HG02678 (cell line): ENCODE data around the gene VBP1.
"Not testable (repeated sequence)": the region's sequence is repeated elsewhere in the genome, so short reads cannot be mapped to it uniquely, and the experiment has no call there.

Source experiments
- ATAC-seq: cut with Tn5 transposase; IDR thresholded peaks from one replicate; pipeline ENCODE4 v1.9.1; 2021; ENCODE audit warnings: mild to moderate bottlenecking, moderate library complexity; ENCODE audit not compliant: unreplicated experiment

VBP1 gene, protein sequence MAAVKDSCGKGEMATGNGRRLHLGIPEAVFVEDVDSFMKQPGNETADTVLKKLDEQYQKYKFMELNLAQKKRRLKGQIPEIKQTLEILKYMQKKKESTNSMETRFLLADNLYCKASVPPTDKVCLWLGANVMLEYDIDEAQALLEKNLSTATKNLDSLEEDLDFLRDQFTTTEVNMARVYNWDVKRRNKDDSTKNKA

DNA sequence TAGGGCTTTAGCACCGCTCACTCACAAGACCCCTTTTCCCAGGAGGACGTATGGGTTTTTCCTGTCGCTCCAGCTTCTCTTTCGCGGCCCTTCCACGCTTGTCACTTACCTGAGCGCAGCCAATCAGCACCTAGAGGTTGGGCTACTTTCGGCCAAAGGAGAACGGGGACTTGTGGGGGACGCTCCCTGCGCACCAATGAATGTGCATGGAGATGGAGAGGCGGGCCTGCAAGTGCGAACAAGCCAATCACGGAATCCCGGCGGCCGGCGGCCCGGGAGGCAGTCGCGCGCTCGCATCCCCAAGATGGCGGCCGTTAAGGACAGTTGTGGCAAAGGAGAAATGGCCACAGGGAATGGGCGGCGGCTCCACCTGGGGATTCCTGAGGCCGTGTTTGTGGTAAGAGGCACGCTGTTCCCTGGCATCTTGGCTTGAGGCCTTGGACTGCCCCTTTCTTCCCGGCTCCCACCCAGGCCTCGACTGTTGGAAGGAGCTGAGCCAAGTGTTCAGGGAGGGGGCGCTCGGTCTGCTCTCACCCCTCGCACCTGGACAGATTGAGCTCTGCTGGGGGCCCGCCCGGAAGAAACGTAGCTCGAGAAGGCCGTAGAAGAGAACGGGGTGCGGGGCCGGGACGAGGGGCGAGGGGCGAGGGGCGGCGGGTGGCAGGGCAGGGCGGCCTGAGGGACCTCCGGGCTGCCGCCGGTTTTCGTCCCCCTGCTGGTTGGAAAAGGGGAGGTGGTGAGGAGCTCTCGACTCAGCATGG lies at the start of gene VBP1:
Gene VBP1, plus strand, starts transcription at position 282 of the 761 bp plus-strand sequence. Its CDS starts 23 bp downstream, at position 305.
- peak; percentile 97 for ATAC-seq

DNA sequence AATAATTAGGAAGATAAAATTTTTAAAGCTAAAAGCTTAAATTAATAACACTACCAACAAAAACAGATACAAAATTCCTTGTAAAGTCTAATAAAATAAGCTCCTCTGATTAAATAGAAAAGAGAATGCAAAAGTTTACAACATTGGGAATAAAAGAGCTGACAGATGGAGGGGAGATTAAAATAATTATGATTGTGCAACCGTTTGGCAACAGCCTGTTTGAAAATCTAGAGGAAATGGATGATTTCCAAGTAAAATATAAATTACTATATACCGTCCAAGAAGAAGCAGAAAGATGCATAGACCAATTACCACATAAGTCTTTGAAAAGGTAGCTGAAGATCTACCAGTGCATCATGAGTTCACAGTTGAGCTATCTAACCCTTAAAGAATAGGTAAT lies 46.4 kb upstream of the VBP1 start:
- no peak for ATAC-seq

DNA sequence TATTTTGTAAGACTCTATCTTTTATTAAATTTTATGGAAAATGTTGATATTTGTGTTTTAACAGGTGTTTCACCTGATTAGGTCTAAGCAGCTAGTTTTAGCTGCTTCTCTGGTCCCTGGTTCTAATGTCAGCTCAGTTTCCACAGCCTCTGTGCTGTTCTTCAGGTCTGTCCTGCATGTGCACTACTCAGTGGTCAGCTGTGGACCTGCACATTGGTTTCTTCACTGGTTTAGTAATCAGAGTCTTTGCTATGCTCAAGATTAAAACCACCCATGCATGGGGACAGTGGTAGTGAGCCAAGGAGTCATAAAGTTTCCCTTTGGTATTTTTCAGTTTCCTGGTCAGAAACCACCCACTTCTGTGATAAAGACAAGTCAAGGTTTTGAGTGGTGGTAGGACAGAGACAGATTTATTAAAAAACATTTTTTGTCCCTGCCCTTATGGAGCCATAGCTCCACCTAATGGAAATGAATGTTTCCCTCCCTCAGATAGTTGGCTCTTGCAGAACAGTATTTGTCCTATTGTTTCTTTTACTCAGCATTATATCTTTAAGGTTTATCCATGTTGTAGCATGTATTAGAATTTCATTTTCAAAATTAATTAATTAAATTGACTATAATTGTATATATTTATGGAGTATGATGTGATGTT lies 36.8 kb upstream of the VBP1 start:
- ATAC-seq = no peak

DNA sequence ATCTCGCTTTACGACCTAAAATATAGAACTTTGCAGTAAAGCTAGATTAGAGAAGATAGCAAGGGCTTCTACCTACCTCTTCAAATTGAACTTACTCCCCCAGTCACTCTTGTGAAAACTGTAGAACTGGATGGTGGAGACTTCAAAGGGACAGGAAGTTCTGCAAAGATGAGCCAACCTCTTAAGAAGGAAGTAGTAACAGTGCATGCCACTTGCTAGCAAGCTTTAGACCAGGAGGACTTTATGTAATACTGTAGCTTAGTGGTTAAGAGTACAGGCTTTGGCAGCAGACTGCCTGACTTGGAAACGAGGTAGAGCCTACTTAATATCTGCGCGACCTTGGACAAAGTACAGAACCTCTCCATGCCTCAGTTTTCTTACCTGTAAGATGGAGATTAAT lies 27.5 kb upstream of the VBP1 start:
- ATAC-seq = no peak

DNA sequence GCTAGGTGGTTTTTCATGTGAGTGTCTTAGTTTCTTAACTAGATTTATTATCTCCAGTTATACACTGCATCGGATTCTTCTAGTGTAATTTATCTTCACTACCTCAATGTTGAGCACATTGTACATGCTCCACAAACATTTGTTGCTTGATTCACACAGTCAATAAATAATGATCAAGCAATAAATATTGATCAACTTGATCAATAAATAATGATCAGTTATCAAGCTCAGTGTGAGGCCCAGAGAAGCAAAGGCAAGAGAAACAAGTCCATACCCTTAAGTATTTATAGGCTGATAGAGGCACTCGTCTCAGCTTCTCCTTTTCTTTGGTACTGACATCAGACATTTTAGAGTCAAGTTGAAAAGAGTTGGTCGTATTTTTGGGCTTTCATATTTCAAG lies 5.1 kb upstream of the VBP1 start:
- ATAC-seq = no peak

DNA sequence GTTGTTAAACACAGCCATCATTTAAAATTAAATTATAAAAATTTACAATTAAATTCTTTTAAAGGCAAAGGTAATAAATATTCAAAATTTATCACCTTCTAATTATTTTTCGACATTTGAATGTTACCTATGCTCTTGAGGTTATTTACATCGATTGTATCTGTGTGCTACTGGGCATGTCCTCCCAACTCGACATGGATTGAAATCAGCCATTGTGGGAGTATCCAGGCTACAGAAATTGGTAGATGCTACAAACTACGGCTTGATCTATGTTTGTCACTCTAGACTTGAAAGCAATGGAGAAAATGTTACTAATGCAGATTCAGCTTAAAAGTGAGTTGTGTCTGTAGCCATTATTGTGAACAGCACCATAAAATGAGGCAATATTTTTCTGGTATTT lies 2.5 kb upstream of the VBP1 start:
- ATAC-seq = no peak

DNA sequence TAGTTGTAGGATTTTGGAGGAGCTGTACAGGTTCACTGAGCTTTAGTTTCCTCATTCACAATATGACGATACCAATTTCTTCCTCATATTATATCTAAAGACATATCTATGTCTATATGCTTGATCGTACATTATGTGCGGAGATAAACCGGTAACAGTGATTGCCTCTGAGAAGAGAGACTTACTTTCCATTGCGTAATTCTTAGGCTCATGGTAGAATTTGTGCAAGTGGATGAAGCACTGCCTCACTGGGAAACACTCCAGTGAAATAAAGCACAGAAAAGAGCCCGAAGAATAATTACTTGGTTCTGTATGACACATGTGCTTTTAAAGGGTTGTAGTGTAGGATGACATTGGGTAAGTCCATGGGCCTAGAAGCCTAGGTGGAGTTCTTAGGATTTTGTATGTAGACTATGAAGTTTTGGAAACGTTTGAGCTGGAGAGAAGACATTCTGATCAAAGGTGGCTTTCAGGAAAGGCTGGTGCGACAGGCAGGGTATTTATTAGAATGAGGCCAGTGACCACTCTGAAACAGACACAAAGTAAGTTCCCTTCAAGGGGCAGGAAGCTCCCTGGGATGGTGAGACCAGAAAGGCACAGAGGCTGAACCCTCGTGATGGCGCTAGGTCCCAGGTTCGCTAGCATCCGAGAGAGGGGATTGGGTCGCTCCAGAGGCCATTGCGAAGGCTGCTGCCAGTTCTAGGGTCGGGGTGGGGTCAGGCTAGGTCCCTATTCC lies 649 bp upstream of the VBP1 start:
- ATAC-seq = peak; percentile 40

DNA sequence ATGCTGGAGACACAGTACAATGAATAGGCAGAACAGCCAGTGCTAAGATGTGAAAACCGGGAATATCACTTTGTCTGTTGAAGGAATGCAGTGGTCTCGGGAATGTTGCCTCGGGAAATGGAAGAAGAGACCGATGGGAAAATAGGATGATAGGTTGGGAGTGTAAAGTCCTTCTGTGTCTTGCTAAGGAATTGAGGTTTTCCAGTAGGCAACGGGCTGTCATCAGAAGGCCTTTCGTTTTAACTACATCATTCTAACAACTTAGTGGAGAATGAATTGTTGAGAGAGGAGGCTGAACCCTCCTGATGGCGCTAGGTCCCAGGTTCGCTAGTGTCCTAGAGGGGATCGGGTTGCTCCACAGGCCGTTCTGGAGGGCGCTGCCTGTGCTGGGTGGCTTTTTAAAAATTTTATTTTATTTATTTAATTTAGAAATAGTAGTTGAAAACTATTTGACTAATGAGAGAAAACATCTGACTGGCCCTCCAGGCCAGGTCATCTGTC lies 730 bp downstream of the VBP1 start:
- no peak for ATAC-seq

DNA sequence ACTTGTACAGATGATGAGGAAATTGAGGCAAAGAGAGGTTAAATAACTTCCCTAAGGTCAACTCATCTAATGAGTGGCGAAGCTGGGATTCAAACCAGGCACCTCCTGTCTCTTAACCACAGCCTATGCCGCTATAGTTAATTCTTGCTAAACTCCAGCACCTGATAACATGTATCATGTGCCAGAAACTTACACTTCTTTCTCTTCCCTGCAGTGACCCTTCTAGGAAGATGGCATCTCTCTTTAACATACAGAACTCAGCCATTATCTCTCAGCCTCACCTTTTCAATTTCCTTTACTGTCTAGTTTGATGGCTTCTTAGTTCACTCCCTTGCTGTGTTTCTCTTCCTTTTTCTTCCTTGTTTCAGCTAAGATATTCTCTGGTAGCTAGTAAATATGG lies 2.5 kb downstream of the VBP1 start:
- ATAC-seq = no peak

DNA sequence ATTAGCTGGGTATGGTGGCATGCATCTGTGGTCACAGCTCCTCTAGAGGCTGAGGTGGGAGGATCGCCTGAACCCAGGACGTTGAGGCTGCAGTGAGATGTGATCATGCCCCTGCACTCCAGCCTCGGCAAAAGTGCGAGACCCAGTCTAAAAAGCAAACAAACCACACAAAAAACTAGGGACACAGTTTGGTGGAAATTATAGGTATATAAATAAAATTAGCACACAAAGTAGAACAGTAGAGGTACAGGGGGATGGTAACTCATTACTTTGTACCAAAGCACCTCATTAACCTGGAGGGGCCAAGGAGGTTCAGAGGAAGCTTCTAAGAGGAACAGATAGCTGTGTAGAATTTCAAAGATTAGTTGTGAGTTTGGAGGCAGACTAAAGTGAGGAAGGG lies 5.1 kb downstream of the VBP1 start:
- ATAC-seq = no peak

DNA sequence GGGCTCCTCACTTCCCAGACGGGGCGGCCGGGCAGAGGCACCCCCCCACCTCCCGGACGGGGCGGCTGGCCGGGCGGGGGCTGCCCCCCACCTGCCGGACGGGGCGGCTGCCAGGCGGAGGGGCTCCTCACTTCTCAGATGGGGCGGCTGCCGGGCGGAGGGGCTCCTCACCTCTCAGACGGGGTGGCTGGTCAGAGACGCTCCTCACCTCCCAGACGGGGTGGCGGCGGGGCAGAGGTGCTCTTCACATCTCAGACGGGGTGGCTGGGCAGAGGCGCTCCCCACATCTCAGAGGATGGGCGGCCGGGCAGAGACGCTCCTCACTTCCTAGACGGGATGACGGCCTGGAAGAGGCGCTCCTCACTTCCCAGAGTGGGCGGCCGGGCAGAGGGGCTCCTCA lies 7.5 kb downstream of the VBP1 start:
- not testable (repeated sequence) for ATAC-seq

DNA sequence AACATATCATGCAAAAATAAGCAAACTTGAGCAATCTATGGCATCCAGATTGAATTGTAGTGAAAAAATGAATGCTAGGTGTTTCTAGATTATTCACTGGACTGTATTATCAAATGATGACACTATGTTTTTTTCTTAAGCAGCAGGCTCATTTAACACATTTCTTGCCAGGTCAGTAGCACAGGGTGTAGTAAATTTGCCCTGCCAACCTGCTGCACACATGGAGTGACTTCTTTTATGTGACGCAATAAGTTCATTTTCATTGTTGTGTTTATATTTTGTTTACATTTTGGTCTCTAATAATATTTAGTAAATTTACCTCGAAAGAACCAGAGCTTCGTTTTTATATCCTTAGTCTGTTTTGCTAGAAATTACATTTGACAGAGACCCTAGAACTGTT lies 9.5 kb downstream of the VBP1 start:
- no peak for ATAC-seq

DNA sequence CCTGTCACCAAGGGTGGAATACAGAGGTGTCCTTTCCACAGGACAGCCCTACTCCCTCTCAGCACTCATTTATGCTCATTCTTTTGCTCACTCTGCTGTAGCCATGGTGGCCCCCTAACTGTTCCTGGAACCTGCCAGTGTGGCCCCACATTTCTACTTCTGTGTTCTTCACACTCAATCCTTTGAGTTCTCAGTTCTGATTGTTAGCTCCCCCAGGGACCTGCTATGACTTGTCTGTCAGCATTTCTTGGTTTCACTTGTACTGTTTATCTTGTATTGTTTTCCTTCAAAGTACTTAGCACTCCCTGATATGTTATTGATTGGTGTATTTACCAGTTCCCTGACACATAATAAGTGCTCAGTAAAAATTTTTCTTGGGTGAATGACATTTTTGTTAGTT lies 14.9 kb downstream of the VBP1 start:
- ATAC-seq = peak; percentile 69

DNA sequence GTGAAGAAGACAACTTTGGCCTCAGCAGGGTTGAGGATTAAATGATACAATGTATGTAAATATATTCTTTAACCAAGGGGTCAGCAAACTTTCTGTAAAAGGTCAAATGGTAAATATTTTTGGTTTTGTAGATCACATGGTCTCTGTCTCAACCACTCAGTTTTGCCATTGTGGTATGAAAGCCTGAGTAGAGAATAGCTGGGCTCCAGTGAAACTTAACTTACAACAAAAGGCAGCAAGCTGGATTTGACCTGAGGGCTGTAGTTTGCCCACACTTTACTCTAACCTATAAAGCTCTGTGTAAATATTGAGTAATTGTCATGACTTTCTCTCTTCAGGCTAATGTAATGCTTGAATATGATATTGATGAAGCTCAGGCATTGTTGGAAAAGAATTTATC lies 19.6 kb downstream of the VBP1 start:
- ATAC-seq = no peak

DNA sequence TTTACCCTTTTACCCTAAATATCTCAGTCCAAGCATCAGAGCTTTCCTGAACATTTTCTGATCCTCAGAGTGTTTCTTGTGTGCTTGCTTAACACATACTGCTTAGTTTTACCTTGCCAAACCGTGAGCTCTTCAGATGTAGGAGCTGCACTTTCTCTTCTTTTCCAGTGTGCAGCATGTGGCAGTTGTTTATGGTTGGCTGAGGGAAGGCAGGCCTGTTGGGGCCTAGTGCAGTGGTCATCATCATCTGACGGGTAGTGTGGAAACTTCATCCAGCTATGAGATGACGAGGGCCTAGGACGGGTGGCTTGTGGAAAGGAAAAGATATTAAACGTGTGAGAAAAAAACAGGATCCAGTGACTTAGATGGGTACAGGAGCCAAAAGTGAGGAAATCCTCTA lies 21.5 kb downstream of the VBP1 start:
- no peak for ATAC-seq

DNA sequence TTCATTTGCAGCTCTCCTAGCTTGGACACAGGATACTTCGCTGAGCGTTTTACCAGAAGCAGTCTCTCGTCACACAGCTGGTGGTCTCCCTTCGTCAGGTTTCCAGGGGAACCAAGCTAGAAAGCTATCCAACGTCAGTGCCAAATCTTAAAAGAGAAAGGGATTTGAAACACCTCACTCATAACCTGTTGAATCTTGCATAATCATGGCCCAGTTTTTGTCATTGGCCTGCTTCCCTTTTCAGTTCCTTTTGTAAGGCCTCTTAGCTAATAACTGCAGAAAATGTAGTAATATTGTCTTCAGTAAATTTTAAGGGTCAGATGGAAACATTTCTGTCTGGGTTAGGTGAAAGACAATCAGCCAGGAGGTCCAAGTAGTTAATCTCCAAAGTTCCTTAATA lies 26.0 kb downstream of the VBP1 start:
- no peak for ATAC-seq

DNA sequence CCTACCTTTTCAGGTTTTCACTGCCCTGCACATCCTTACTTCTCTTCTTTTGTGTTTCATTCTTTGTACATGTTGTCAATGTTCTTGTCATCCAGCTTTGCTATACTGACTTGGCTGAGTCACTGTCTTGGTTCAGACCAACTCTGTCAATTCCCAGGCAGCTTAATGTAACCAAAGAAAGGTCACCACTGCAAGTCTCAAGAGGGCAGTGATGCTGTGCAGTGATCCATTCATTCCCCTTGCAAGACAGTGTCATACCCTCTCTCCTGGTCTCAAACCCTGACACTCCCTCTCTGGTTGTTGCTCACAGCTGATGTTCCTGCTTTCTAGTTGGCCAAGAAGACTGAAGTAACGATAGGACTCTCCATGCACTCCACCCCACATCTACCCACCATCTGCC lies 30.5 kb downstream of the VBP1 start:
- ATAC-seq = no peak

DNA sequence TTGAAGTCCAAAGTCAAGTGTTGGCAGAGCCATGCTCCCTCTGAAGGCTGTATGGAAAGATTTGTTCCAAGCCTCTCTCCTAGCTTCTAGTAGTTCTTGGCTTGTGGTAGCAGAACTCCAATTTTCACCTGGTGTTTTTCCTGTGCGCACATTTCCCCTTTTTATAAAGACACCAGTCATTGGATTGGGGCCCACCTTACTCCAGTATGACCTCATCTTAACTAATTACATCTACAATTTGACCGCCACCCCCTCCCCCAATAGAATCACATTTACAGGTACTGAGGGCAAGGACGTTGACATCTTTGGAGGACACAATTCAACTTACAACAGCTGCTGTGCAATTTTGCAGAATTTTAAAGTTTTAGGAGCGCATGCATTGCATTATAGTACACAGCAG lies 31.2 kb downstream of the VBP1 start:
- no peak for ATAC-seq

DNA sequence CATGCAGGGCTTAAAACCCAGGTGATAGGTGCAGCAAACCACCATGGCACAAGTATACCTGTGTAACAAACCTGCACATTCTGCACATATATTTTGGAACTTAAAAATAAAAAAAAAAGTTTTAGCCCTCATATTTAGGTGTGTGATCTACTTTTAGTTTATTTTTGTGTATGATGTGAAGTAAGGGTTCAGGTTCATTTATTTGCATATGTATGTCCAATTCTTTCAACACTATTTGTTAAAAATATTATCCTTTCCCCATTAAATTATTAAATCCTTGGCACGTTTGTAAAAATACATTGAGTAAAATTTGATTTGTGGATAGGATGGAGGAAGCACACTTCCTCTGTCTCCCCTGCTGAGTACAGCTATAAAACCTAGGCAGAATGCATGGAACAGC lies 35.1 kb downstream of the VBP1 start:
- no peak for ATAC-seq

DNA sequence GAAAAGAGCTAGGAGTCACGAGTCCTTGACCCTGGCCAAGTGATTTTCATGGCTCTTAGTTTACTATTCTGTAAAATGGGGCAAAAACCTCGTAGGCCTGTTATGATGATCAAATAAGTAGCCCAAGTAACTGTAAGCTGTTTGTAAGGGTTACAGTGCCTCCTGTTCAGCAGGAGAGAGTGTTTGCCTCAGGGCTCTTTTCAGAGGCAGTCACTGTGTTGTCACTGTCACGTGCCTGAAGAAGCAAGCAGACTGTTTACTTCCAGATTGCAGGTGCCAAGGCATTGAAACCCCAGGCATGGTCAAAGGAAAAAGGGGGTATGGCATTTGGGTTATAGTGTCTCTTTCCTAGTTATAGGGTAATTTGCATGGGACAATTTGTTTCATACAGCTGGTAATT lies 43.5 kb downstream of the VBP1 start:
- ATAC-seq = no peak

DNA sequence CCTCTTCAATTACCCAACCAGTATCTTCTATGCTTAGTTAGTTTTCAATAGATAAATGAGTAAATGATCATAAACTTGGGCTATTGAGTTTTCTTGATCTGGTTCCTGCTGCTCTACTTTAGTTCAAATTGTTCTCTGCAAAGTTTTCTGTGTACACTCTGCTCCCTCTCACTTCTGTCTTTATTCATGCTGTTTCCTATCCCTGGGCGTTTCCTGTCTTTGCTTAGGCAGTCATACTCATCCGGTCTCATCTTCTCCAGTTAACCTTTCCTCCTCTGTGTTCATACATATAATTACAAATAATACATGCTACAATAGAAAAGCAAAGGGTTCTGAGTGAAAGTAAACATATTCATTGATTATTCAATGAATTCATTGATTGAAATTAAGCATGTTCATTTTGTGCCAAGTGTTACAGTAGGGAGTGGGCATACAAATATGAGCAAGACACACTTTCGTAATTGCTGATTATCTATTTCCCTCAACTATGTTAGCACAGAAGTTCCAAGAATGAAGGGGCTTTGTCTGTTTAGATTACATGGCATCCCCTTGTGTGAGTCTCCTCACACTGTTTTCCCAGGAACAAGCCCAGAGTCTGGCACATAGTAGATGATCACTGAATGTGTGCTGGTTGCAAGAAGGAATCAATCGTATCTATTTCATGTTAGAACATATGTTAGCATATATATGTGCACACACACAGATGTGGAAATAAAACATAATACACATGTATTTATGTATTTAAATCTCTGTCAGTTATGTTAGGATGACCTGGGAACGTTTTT lies 46.9 kb downstream of the VBP1 start:
- ATAC-seq = no peak
